ENCODE results near the gene KDM5B. TPM values are rescaled to one million over a fixed set of nuclear protein-coding genes. Genes with fewer than 3 reads are reported as not detected.

KDM5B gene
- total RNA-seq, 1 experiment from 2014 or later: 71.2 TPM

GRCh38 chr1:202684716-202685115 lies 123.5 kb downstream of the KDM5B start:
- BruUV-seq (replicated peaks): no TSS peak
- ChIA-PET POLR2A (ENCODE audit: low non-redundant PET) (no interaction called here), CTCF (no interaction called here)
- no peak overlapping the region for H3K27ac ChIP-seq (ENCODE audit: low read depth, low read length, poor library complexity, severe bottlenecking)
- peaks cover 74% of the 10 kb centered on the region for H3K27me3 ChIP-seq (replicated peaks; ENCODE audit: insufficient read depth, low read depth, low read length, poor library complexity)
- H3K9me3 ChIP-seq (ENCODE audit: low read depth, low read length, poor library complexity, severe bottlenecking): no peaks in the 10 kb centered on the region
- no peaks in the 10 kb centered on the region for H3K36me3 ChIP-seq (ENCODE audit: insufficient read depth, low read length, poor library complexity, severe bottlenecking)
- no peaks in the 10 kb centered on the region for H3K4me1 ChIP-seq (ENCODE audit: insufficient read depth, low read length, poor library complexity, severe bottlenecking)
- no peak for DNase-seq (ENCODE audit: low spot score)
- TF ChIP-seq EZH2 (IDR thresholded peaks at IDR 0.05; ENCODE audit: borderline replicate concordance, low read depth, low read length, poor library complexity, severe bottlenecking) (no peak), CTCF (conservative IDR thresholded peaks at IDR 0.05; ENCODE audit: low read depth, low read length) (no peak)
- intact Hi-C loops (cut with micrococcal nuclease; ENCODE audit: unreplicated experiment): no loop called here
- H3K4me3 ChIP-seq (ENCODE audit: low read depth, low read length, poor library complexity, severe bottlenecking): no peak overlapping the region

- Histone ChIP-seq H3K4me3 (ENCODE audit: low read depth, low read length, poor library complexity, severe bottlenecking) (no peak overlapping the region), H3K4me1 (ENCODE audit: insufficient read depth, low read length, poor library complexity, severe bottlenecking) (no peaks in the 10 kb centered on the region), H3K27me3 (replicated peaks; ENCODE audit: insufficient read depth, low read depth, low read length, poor library complexity) (peaks cover 59% of the 10 kb centered on the region), H3K9me3 (ENCODE audit: low read depth, low read length, poor library complexity, severe bottlenecking) (no peaks in the 10 kb centered on the region), H3K27ac (ENCODE audit: low read depth, low read length, poor library complexity, severe bottlenecking) (no peak overlapping the region), H3K36me3 (ENCODE audit: insufficient read depth, low read length, poor library complexity, severe bottlenecking) (no peaks in the 10 kb centered on the region)
- no TSS peak for BruUV-seq (replicated peaks)
- CTCF ChIA-PET: no interaction called here
- DNase-seq (ENCODE audit: low spot score): no peak
- POLR2A ChIA-PET (ENCODE audit: low non-redundant PET): no interaction called here
- intact Hi-C loops (cut with micrococcal nuclease; ENCODE audit: unreplicated experiment): no loop called here
- TF ChIP-seq EZH2 (IDR thresholded peaks at IDR 0.05; ENCODE audit: borderline replicate concordance, low read depth, low read length, poor library complexity, severe bottlenecking) (no peak), CTCF (conservative IDR thresholded peaks at IDR 0.05; ENCODE audit: low read depth, low read length) (no peak)
Measured at GRCh38 chr1:202683029-202683428, 125.2 kb downstream of the KDM5B start.

- H3K4me1 ChIP-seq (ENCODE audit: insufficient read depth, low read length, poor library complexity, severe bottlenecking): no peaks in the 10 kb centered on the region
- intact Hi-C loops (cut with micrococcal nuclease; ENCODE audit: unreplicated experiment): no loop called here
- H3K27me3 ChIP-seq (replicated peaks; ENCODE audit: insufficient read depth, low read depth, low read length, poor library complexity): peaks cover 53% of the 10 kb centered on the region
- TF ChIP-seq EZH2 (IDR thresholded peaks at IDR 0.05; ENCODE audit: borderline replicate concordance, low read depth, low read length, poor library complexity, severe bottlenecking) (no peak), CTCF (conservative IDR thresholded peaks at IDR 0.05; ENCODE audit: low read depth, low read length) (no peak)
- no peaks in the 10 kb centered on the region for H3K36me3 ChIP-seq (ENCODE audit: insufficient read depth, low read length, poor library complexity, severe bottlenecking)
- DNase-seq (ENCODE audit: low spot score): no peak
- H3K4me3 ChIP-seq (ENCODE audit: low read depth, low read length, poor library complexity, severe bottlenecking): no peak overlapping the region
- ChIA-PET CTCF (no interaction called here), POLR2A (ENCODE audit: low non-redundant PET) (no interaction called here)
- BruUV-seq (replicated peaks): no TSS peak
- no peak overlapping the region for H3K27ac ChIP-seq (ENCODE audit: low read depth, low read length, poor library complexity, severe bottlenecking)
- no peaks in the 10 kb centered on the region for H3K9me3 ChIP-seq (ENCODE audit: low read depth, low read length, poor library complexity, severe bottlenecking)
Measured at GRCh38 chr1:202682477-202682876, 125.7 kb downstream of the KDM5B start.
